ENCODE measurements around the gene TIMM23. TPM values are rescaled to one million over a fixed set of nuclear protein-coding genes. Genes with fewer than 3 reads are reported as not detected.
"Not testable (repeated sequence)": the region's sequence is repeated elsewhere in the genome, so short reads cannot be mapped to it uniquely, and the experiment has no call there.

The TIMM23 gene
- total and polyA plus RNA-seq, 10 of the 15 experiments (the other 5 are each of a cell fraction or from before 2014, with no cell fraction given) = 90.0 to 228 (median 120) TPM

GRCh38 chr10:45971019-45971418 lies 1.3 kb upstream of the TIMM23 start:
- BruUV-seq (replicated peaks); H3K4me1 ChIP-seq (ENCODE audit: control insufficient read depth, insufficient read depth, low read length); H3K27ac ChIP-seq (ENCODE audit: control insufficient read depth, insufficient read depth); H3K27me3 ChIP-seq (replicated peaks in 1 of 2; ENCODE audit: control insufficient read depth in 2 of 2, insufficient read depth in 2 of 2, low read length in 1 of 2); in situ Hi-C loops (cut with MboI); DNase-seq (ENCODE audit: low read depth, low spot score); CTCF ChIA-PET; H3K9me3 ChIP-seq (replicated peaks; ENCODE audit: control insufficient read depth, insufficient read depth, low read length); H4K20me1 ChIP-seq (ENCODE audit: control insufficient read depth, insufficient read depth); SMC1A ChIA-PET (ENCODE audit: uncharacterized antibody, unreplicated experiment); intact Hi-C loops (cut with micrococcal nuclease; ENCODE audit: unreplicated experiment); H3K36me3 ChIP-seq (ENCODE audit: control insufficient read depth in 2 of 2, insufficient read depth in 2 of 2, low read length in 1 of 2); FAIRE-seq; H2AFZ ChIP-seq (ENCODE audit: control insufficient read depth, low read depth, low read length); ATAC-seq: not testable (repeated sequence)
- Histone ChIP-seq H3K79me2 (ENCODE audit: control insufficient read depth, insufficient read depth, low read length) (peaks cover 50% of the 10 kb centered on the region), H3K9ac (ENCODE audit: control insufficient read depth, insufficient read depth, low read length) (peak overlapping the region; percentile 29; the same call in 1 of the 2 replicates), H3K4me2 (ENCODE audit: control insufficient read depth, insufficient read depth) (peak overlapping the region; percentile 54), H3K4me3 (peak overlapping the region; percentile 76)
- ChIA-PET RAD21 (ENCODE audit: unreplicated experiment) (interaction anchor here (1.9 kb wide), 1 partner anchor 53 kb away, joined by 4 read pairs; no protein-coding TSS in a partner anchor), POLR2A (interaction anchor here (1.1 kb wide), 1 partner anchor 58 kb away, joined by 3 read pairs; no protein-coding TSS in a partner anchor)
- whole genome bisulfite sequencing (ENCODE audit: insufficient coverage, insufficient replicate concordance, low lambda C conversion rate, missing lambda C conversion rate) = 45% methylated on average over 14 of the region's 14 CpGs

- Histone ChIP-seq H3K4me2 (ENCODE audit: control insufficient read depth, insufficient read depth) (peak overlapping the region; percentile 54; the same call in 1 of the 2 replicates), H3K27ac (ENCODE audit: control insufficient read depth, insufficient read depth) (peak overlapping the region; percentile 69; the same call in 1 of the 2 replicates), H2AFZ (ENCODE audit: control insufficient read depth, low read depth, low read length) (peak overlapping the region; percentile 75), H3K4me3 (peak overlapping the region; percentile 76), H3K79me2 (ENCODE audit: control insufficient read depth, insufficient read depth, low read length) (peaks cover 50% of the 10 kb centered on the region), H3K9ac (ENCODE audit: control insufficient read depth, insufficient read depth, low read length) (peak overlapping the region; percentile 75)
- FAIRE-seq; H3K9me3 ChIP-seq (replicated peaks; ENCODE audit: control insufficient read depth, insufficient read depth, low read length); H3K36me3 ChIP-seq (ENCODE audit: control insufficient read depth in 2 of 2, insufficient read depth in 2 of 2, low read length in 1 of 2); DNase-seq (ENCODE audit: low read depth, low spot score); H3K4me1 ChIP-seq (ENCODE audit: control insufficient read depth, insufficient read depth, low read length); intact Hi-C loops (cut with micrococcal nuclease; ENCODE audit: unreplicated experiment); in situ Hi-C loops (cut with MboI); SMC1A ChIA-PET (ENCODE audit: uncharacterized antibody, unreplicated experiment); H3K27me3 ChIP-seq (replicated peaks in 1 of 2; ENCODE audit: control insufficient read depth in 2 of 2, insufficient read depth in 2 of 2, low read length in 1 of 2); H4K20me1 ChIP-seq (ENCODE audit: control insufficient read depth, insufficient read depth); CTCF ChIA-PET: not testable (repeated sequence)
- POLR2A ChIA-PET = interaction anchor here (1.1 kb wide), 1 partner anchor 57 kb away, joined by 3 read pairs; no protein-coding TSS in a partner anchor
- BruUV-seq (replicated peaks) = TSS peak; percentile 77
- ATAC-seq = peak; percentile 68
- peak in 1 of 2 experiments; percentile 71; a peak in 2 of 4 replicates for TF ChIP-seq BHLHE40 (IDR thresholded peaks at IDR 0.05; ENCODE audit: borderline replicate concordance in 1 of 2, low read depth in 2 of 2, low read length in 1 of 2)
- under 1% methylated on average over 24 of the region's 25 CpGs for WGBS (ENCODE audit: insufficient coverage, insufficient replicate concordance, low lambda C conversion rate, missing lambda C conversion rate)
- RAD21 ChIA-PET (ENCODE audit: unreplicated experiment) = interaction anchor here (1.9 kb wide), 1 partner anchor 52 kb away, joined by 4 read pairs; no protein-coding TSS in a partner anchor
Observed at GRCh38 chr10:45971742-45972105, 565 bp upstream of the TIMM23 start.

GRCh38 chr10:45972813-45973169 lies 502 bp downstream of the TIMM23 start:
- ChIA-PET CTCF (interaction anchor here (2.1 kb wide), 1 partner anchor 56 kb away, joined by 7 read pairs; no protein-coding TSS in a partner anchor), SMC1A (ENCODE audit: uncharacterized antibody, unreplicated experiment) (interaction anchor here (1.2 kb wide), 1 partner anchor 56 kb away, joined by 4 read pairs; no protein-coding TSS in a partner anchor), RAD21 (ENCODE audit: unreplicated experiment) (interaction anchor here (1.0 to 1.9 kb wide), 2 partner anchors 51 to 56 kb away, joined by 3 to 4 read pairs; no protein-coding TSS in a partner anchor)
- in situ Hi-C loops (cut with MboI); H2AFZ ChIP-seq (ENCODE audit: control insufficient read depth, low read depth, low read length); H3K27me3 ChIP-seq (replicated peaks in 1 of 2; ENCODE audit: control insufficient read depth in 2 of 2, insufficient read depth in 2 of 2, low read length in 1 of 2); H3K36me3 ChIP-seq (ENCODE audit: control insufficient read depth in 2 of 2, insufficient read depth in 2 of 2, low read length in 1 of 2); H3K4me1 ChIP-seq (ENCODE audit: control insufficient read depth, insufficient read depth, low read length); DNase-seq (ENCODE audit: low read depth, low spot score); POLR2A ChIA-PET; FAIRE-seq; intact Hi-C loops (cut with micrococcal nuclease; ENCODE audit: unreplicated experiment); H3K9me3 ChIP-seq (replicated peaks; ENCODE audit: control insufficient read depth, insufficient read depth, low read length); H4K20me1 ChIP-seq (ENCODE audit: control insufficient read depth, insufficient read depth): not testable (repeated sequence)
- TSS peak; percentile 74 for BruUV-seq (replicated peaks)
- H3K4me2 ChIP-seq (ENCODE audit: control insufficient read depth, insufficient read depth) = peak overlapping the region; percentile 28; the same call in 1 of the 2 replicates
- H3K79me2 ChIP-seq (ENCODE audit: control insufficient read depth, insufficient read depth, low read length) = peaks cover 50% of the 10 kb centered on the region
- H3K9ac ChIP-seq (ENCODE audit: control insufficient read depth, insufficient read depth, low read length) = peak overlapping the region; percentile 75
- peak; percentile 45 for ATAC-seq
- peak overlapping the region; percentile 69 for H3K27ac ChIP-seq (ENCODE audit: control insufficient read depth, insufficient read depth)
- H3K4me3 ChIP-seq = peak overlapping the region; percentile 76
- under 1% methylated on average over 10 of the region's 10 CpGs for WGBS (ENCODE audit: insufficient coverage, insufficient replicate concordance, low lambda C conversion rate, missing lambda C conversion rate)

- DNase-seq (ENCODE audit: low read depth, low spot score); H3K9ac ChIP-seq (ENCODE audit: control insufficient read depth, insufficient read depth, low read length); H3K36me3 ChIP-seq (ENCODE audit: control insufficient read depth in 2 of 2, insufficient read depth in 2 of 2, low read length in 1 of 2); H3K4me1 ChIP-seq (ENCODE audit: control insufficient read depth, insufficient read depth, low read length); H2AFZ ChIP-seq (ENCODE audit: control insufficient read depth, low read depth, low read length); POLR2A ChIA-PET; in situ Hi-C loops (cut with MboI); H4K20me1 ChIP-seq (ENCODE audit: control insufficient read depth, insufficient read depth); FAIRE-seq; H3K9me3 ChIP-seq (replicated peaks; ENCODE audit: control insufficient read depth, insufficient read depth, low read length); H3K27me3 ChIP-seq (replicated peaks in 1 of 2; ENCODE audit: control insufficient read depth in 2 of 2, insufficient read depth in 2 of 2, low read length in 1 of 2); RAD21 ChIA-PET (ENCODE audit: unreplicated experiment); ATAC-seq; BruUV-seq (replicated peaks); H3K27ac ChIP-seq (ENCODE audit: control insufficient read depth, insufficient read depth); intact Hi-C loops (cut with micrococcal nuclease; ENCODE audit: unreplicated experiment): not testable (repeated sequence)
- ChIA-PET CTCF (interaction anchor here (1.1 to 2.1 kb wide), 2 partner anchors 55 to 58 kb away, joined by 3 to 7 read pairs; no protein-coding TSS in a partner anchor), SMC1A (ENCODE audit: uncharacterized antibody, unreplicated experiment) (interaction anchor here (1.2 kb wide), 1 partner anchor 55 kb away, joined by 4 read pairs; no protein-coding TSS in a partner anchor)
- Histone ChIP-seq H3K4me3 (peak overlapping the region; percentile 76), H3K79me2 (ENCODE audit: control insufficient read depth, insufficient read depth, low read length) (peaks cover 50% of the 10 kb centered on the region), H3K4me2 (ENCODE audit: control insufficient read depth, insufficient read depth) (peak overlapping the region; percentile 4; the same call in 1 of the 2 replicates)
- WGBS (ENCODE audit: insufficient coverage, insufficient replicate concordance, low lambda C conversion rate, missing lambda C conversion rate) = 36% methylated on average over 3 of the region's 3 CpGs
Observed at GRCh38 chr10:45974041-45974440, 1.8 kb downstream of the TIMM23 start.
